Measurements from ENCODE around the gene KCNMB1.

- TF ChIP-seq, protein P1, sequence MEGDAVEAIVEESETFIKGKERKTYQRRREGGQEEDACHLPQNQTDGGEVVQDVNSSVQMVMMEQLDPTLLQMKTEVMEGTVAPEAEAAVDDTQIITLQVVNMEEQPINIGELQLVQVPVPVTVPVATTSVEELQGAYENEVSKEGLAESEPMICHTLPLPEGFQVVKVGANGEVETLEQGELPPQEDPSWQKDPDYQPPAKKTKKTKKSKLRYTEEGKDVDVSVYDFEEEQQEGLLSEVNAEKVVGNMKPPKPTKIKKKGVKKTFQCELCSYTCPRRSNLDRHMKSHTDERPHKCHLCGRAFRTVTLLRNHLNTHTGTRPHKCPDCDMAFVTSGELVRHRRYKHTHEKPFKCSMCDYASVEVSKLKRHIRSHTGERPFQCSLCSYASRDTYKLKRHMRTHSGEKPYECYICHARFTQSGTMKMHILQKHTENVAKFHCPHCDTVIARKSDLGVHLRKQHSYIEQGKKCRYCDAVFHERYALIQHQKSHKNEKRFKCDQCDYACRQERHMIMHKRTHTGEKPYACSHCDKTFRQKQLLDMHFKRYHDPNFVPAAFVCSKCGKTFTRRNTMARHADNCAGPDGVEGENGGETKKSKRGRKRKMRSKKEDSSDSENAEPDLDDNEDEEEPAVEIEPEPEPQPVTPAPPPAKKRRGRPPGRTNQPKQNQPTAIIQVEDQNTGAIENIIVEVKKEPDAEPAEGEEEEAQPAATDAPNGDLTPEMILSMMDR (IDR thresholded peaks at IDR 0.05), result no peak
- TF ChIP-seq, protein P2, sequence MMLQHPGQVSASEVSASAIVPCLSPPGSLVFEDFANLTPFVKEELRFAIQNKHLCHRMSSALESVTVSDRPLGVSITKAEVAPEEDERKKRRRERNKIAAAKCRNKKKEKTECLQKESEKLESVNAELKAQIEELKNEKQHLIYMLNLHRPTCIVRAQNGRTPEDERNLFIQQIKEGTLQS (CRISPR knock-in tag; conservative IDR thresholded peaks at IDR 0.05), result no peak
- TF ChIP-seq ZSCAN18 (CRISPR knock-in tag; IDR thresholded peaks at IDR 0.05) (no peak), RELA (CRISPR knock-in tag; IDR thresholded peaks at IDR 0.05; ENCODE audit: borderline replicate concordance) (no peak), FOXP1 (CRISPR knock-in tag; IDR thresholded peaks at IDR 0.05; ENCODE audit: borderline replicate concordance) (no peak), IRF1 (CRISPR knock-in tag; IDR thresholded peaks at IDR 0.05) (no peak), E2F5 (CRISPR knock-in tag; IDR thresholded peaks at IDR 0.05) (no peak)
- TF ChIP-seq, protein P3, sequence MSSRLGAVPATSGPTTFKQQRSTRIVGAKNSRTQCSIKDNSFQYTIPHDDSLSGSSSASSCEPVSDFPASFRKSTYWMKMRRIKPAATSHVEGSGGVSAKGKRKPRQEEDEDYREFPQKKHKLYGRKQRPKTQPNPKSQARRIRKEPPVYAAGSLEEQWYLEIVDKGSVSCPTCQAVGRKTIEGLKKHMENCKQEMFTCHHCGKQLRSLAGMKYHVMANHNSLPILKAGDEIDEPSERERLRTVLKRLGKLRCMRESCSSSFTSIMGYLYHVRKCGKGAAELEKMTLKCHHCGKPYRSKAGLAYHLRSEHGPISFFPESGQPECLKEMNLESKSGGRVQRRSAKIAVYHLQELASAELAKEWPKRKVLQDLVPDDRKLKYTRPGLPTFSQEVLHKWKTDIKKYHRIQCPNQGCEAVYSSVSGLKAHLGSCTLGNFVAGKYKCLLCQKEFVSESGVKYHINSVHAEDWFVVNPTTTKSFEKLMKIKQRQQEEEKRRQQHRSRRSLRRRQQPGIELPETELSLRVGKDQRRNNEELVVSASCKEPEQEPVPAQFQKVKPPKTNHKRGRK (CRISPR knock-in tag; IDR thresholded peaks at IDR 0.05; ENCODE audit: borderline replicate concordance), result no peak
Observed at GRCh38 chr5:170339780-170340167, 49.4 kb downstream of the KCNMB1 start.
